NCI-H510A treated with DMSO at 0.1 percent for 48 hours (cell line): ENCODE measurements around the gene RAP1GAP2.

Source experiments
- DNase-seq: peaks from one replicate; lab custom pipeline; 2025; lab: John Stamatoyannopoulos, UW

Gene RAP1GAP2

GRCh38 chr17:2911755-2912111 is 115.5 kb downstream of the RAP1GAP2 start:
- DNase-seq = no peak

GRCh38 chr17:2912754-2913153 is 116.5 kb downstream of the RAP1GAP2 start:
- DNase-seq = no peak

DNA sequence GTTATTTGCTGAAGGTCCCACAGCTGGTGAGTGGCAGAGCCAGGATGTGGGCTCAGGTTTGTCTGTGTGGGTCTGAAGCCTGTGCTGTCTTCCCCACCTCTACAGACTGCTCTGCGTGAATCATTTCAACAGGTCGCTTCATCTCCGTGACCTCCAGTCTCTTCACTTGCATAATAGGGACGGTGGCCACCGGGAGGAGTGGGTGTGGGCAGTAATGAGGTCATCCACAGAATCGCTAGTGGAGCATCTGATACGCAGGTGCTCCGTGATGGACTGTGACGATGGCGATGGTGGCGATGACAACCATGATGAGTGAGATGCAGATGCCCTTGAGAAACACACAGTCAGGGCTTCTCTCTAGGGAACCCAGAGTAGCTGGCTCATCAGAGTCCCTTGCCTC is 120.2 kb downstream of the RAP1GAP2 start:
- DNase-seq = no peak

GRCh38 chr17:2921443-2921842 is 125.2 kb downstream of the RAP1GAP2 start:
- DNase-seq = no peak

GRCh38 chr17:2924211-2924610 is 128.0 kb downstream of the RAP1GAP2 start:
- no peak for DNase-seq

DNA sequence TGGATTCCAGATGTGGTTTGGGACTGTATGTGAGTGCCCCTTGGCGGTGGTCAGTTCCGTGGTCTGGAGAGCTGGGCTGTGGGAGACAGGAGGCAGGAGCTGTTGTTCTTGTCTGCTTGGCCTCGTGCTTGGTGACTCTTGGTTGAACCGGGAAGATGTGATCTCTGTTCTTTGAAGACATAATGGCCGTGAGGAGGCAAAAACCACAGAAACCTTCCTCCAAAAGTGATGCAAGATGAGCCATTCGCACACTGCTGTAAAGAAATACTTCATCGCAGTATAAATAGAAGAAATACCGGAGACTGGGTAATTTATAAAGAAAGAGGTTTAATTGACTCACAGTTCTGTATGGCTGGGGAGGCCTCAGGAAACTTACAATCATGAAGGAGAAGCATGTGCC is 128.8 kb downstream of the RAP1GAP2 start:
- no peak for DNase-seq

DNA sequence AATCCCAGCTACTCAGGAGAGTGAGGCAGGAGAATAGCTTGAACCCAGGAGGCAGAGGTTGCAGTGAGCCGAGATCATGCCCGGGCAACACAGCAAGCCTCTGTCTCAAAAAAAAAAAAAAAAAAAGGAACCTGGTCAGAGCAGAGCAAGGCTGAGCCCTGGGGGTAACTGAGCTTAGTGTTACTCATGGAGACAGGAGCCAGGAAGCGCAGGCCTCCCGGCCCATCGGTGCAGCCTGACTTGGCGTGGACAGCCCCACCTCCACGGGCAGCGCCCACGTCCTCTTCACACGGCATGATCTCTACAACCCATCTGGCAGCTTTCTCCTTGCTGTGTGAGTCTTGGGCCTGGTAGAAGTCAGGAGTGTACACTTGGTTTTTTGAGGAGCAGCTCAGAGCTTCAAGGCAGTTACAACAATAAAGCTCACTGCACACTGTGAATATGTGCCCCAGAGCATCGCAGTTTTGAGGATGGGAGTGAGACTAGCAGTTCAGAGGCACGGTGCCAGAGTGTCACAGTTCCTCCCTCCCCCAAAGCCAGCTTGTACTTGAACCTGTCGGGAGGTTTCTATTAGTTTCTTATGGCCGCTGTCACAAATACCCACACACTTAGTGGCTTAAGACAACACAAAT is 129.9 kb downstream of the RAP1GAP2 start:
- no peak for DNase-seq

- DNase-seq = no peak
These were observed 132.2 kb downstream of the RAP1GAP2 start for GRCh38 chr17:2928294-2928890.

DNA sequence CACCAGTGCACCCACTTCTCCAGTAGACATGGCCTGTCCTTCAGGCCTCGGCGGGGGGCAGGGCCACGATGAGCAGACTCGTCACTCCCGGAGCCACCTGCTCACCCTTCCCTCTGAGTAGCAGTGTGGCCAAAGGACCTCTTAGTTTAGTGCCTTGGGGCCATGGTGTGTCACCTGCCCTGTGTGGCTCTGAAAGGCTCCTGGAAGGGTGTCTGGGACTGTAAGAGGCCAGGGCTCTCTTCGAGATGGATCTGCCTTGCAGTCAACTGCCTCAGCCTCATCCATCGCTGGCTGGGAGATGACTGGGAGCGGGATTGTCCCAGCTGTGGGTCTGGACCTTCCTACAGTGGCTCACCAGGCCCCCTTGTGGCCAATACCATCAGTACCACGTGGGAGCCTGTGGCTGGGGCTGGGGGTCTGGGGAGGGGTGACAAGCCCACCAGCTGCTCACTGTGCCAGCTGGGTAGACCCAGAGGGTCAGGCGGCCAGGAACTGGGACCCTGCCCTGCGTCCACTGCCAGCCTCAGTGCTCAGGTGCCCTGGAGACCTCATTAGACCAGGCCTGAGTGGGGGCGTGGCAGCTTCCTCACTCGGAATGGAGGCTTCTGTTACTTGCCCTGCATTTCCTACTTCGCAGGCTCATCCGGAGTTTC is 133.8 kb downstream of the RAP1GAP2 start:
- DNase-seq = peak; percentile 12

- DNase-seq = no peak
These were observed 135.6 kb downstream of the RAP1GAP2 start for GRCh38 chr17:2931876-2932275.

GRCh38 chr17:2932946-2933345 is 136.7 kb downstream of the RAP1GAP2 start:
- DNase-seq = no peak

DNA sequence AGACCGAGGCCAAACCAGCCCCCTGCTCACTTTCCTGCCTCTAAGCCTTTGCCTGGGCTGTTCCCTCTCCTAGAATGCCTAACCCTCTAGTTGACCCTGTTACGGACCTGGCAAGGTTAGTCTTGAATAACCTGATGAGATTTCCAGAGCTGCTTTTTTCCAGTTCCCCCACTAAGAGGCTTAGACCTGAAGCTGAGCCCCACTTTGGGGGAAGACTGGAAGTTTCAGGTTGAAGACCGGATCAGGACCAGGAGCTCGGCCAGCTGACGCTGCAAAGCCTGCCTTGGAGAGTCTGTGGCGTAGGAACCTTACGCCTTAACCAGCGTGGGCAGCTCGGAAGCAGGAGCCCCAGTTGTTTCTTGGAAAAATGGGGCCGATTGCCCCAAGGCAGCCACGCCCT is 137.4 kb downstream of the RAP1GAP2 start:
- no peak for DNase-seq

GRCh38 chr17:2935632-2936031 is 139.4 kb downstream of the RAP1GAP2 start:
- no peak for DNase-seq

DNA sequence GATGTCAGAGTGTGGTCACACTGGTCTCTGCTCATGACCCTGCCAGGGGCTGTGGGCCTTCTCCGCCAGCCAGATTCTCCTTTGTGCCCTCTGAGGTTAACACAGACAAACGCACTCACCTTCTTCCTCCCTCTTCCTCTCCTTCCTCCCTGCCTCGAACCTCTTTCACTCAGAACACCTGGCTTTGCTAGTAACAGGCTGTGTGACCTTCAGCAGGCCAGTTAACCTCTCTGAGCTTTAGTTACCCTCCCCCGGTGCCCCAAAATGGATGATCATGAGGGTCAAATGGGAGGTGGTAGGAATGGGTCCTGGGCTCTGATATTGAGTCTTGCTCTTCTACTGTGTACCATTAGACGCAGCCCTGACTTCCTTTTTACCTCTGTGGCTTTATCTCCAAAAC is 140.1 kb downstream of the RAP1GAP2 start:
- no peak for DNase-seq

DNA sequence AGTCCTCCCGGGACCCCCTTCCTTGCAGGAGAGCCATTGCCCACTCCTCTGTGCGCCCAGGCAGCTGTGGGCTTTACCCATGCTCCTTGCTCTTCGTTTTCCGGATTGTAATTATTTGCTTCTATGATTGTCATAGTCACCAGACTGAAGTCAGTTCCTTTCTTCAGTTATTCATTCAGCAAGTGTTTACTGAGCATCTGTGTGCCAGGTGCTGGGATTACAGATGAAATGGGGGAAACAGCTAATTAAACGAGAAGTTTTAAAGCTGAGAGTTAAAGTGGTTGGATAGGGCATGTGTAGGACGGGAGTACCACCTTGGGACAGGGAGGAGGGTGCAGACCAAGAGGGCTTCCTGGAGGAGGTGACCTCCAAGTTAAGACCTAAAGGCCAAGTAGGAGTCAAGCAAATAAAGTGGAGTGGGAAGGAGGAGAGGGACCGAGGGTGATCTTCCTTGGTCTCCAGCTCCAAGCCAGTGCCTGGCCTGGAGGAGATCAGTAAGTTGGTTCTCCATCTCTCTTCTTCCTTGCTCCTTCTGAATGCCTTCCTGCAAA is 140.6 kb downstream of the RAP1GAP2 start:
- no peak for DNase-seq

DNA sequence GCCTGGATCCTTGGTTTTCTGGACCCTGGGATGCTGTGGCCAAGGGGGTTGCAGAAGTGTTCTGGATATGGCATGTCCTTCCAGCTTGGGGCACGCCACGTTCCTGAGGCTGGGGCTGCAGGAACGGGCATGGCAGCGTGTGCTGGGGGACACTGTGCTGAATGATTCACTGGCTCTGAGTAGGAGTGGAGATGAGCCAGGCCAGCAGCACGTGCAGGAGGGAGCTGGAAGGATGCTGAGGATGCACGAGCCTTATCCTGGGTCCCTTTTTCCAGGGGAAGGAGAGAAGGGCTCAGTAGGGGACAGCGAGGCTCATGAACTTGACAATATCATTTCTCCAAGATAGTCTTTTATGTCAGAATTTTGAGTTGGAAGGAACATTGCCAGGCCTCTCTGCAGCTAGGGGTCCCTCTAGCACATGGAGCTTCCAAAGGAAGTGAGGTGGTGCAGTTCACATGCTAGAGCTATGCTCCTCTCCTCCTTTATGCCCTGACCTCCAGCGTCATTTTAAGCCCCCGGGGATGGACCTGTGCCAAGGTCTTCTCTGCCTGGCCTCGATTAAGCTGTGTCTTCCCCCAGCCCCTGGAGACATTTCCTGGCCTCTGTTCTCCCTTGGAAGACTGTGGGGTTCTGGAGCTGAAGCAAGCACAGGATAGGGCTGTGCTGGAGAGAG is 141.2 kb downstream of the RAP1GAP2 start:
- no peak for DNase-seq

DNA sequence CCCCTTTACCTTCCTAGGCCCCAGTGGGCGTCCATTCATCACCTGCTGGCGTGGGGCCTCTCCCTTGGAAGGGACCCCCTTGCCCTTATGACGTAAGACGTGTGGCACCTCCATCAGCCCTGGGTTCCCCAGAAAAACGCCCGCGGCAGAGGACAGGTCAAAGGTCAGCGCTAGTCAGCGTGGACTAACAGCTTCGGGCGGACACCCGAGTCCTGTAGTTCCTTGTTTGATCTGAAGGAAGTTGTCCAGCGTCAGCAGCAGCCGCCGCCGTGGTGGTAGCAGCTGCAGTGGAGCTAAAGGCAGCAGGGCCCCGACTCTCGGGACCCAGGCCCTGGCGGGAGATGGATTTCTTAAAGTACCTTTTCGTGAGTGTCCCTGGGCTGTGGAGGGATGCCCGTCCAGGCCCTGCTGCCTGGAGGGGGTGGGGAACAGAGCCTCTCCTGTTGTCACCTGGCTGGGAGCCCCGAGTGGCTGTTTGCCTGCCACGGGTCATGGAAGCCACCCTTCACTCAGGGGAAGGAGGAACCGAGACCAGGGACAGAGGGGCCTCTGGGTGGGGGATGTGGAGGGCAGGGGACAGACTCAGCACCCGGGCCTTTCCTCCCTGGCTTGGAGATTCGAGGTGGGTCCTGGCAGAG is 143.6 kb downstream of the RAP1GAP2 start:
- DNase-seq = no peak

DNA sequence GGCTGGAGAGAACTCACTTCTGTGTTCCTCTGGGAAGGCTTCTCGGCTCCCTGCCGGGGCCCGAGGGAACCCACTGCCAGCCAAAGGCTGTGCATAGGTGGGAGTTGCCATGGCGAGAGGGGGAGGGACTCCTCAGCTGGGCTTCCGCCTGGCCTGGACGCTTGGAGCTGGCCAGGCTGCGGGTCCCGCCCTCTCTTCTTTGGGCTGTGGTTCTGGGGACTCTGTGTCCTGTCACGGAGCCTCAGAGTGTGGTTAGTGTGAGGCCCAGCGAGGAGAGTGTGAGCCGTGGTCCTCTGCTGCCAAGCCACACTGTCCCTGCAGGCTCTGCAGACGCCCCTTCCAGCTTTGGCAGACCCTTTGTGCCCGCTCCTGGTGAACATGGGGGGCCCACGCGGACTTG is 144.1 kb downstream of the RAP1GAP2 start:
- no peak for DNase-seq

GRCh38 chr17:2943981-2944380 is 147.7 kb downstream of the RAP1GAP2 start:
- no peak for DNase-seq

GRCh38 chr17:2945299-2945698 is 149.1 kb downstream of the RAP1GAP2 start:
- no peak for DNase-seq

DNA sequence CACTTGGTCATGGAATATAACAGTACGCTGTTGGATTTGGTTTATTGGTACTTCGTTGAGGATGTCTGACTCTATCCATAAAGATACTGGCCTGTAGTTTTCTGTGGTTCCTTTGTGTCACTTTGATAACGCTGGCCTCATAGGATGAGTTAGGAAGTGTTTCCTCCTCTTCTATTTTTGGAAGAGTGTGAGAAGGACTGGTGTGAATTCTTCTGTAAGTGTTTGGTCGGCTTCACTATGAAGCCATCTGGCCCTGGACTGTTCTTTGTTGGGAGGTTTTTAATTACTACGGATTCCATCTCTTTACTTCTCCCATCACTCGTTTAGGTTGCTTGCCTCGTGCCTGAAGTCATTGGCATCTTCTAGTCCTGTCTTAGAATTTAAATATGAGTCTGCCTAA is 149.9 kb downstream of the RAP1GAP2 start:
- DNase-seq = no peak

- no peak for DNase-seq
These were observed 151.3 kb downstream of the RAP1GAP2 start for GRCh38 chr17:2947588-2947950.
